Panc1 (cell line): ENCODE data around the gene SGIP1. TPM values are rescaled to one million over a fixed set of nuclear protein-coding genes. Genes with fewer than 3 reads are reported as not detected.

Experiments
- ATAC-seq: fragments of 200-7000 bp; cut with Tn5 transposase; 2 replicates; pipeline ENCODE4 v1.9.1; 2020; ENCODE audit warnings: mild to moderate bottlenecking, moderate library complexity
- BruUV-seq: library from RNA; stranded (reverse); fragments of 400-500 nt; replicated peaks from 2 replicates; lab custom pipeline; 2021; lab: Mats Ljungman, UMichigan
- CTCF ChIA-PET: fragments of 300-600 bp; sonication (Branson Sonifier 250); formaldehyde crosslinking; loops from one replicate; lab custom pipeline; 2022; ENCODE audit warnings: antibody characterized with exemption; lab: Charles Lee
- POLR2A ChIA-PET: fragments of 300-600 bp; sonication (Branson Sonifier 250); formaldehyde crosslinking; loops from one replicate; lab custom pipeline; 2022; ENCODE audit warnings: antibody characterized with exemption; lab: Charles Lee
- DNase-seq: peaks from one replicate; pipeline ENCODE4 v3.0.0-alpha.2; 2010; ENCODE audit warnings: low read depth, low spot score
- H3K27ac ChIP-seq: 2 replicates; pipeline ENCODE4 v1.5.1; 2011; ENCODE audit warnings: mild to moderate bottlenecking, low read length, inconsistent platforms
- H3K27me3 ChIP-seq: fragments of 200-500 bp; sonication (Bioruptor generic); 2 replicates; pipeline ENCODE4 v1.6.0; 2014; ENCODE audit warnings: low read length, inconsistent platforms; ENCODE audit not compliant: control insufficient read depth, insufficient read depth
- H3K36me3 ChIP-seq: fragments of 200-500 bp; sonication (Bioruptor generic); 2 replicates; pipeline ENCODE4 v1.5.1; 2014; ENCODE audit warnings: inconsistent platforms, mild to moderate bottlenecking, low read length, moderate library complexity; ENCODE audit not compliant: control insufficient read depth, insufficient read depth
- H3K4me1 ChIP-seq: 2 replicates; pipeline ENCODE4 v1.5.1; 2011; ENCODE audit warnings: inconsistent platforms, mild to moderate bottlenecking, low read length, moderate library complexity; ENCODE audit not compliant: control insufficient read depth, insufficient read depth
- H3K4me3 ChIP-seq, 2 experiments: 2 replicates each; pipeline ENCODE4 v1.5.1; 2011 to 2012; ENCODE audit warnings: low read depth in 2 of 2, low read length in 2 of 2, mild to moderate bottlenecking in 2 of 2, inconsistent platforms in 1 of 2, moderate library complexity in 1 of 2
- H3K9me3 ChIP-seq: fragments of 200-500 bp; sonication (Bioruptor generic); 2 replicates; pipeline ENCODE4 v1.5.1; 2014; ENCODE audit warnings: low read depth, mild to moderate bottlenecking, inconsistent platforms, low read length, moderate library complexity; ENCODE audit not compliant: control insufficient read depth, insufficient read depth
- POLR2AphosphoS5 ChIP-seq: IDR thresholded peaks from 2 replicates; pipeline ENCODE4 v1.6.1; 2012; ENCODE audit warnings: mild to moderate bottlenecking, low read depth, low read length, moderate library complexity
- REST ChIP-seq, 2 experiments: IDR thresholded peaks; 2 replicates each; pipeline ENCODE4 v1.6.1; 2011 to 2012; ENCODE audit warnings: low read depth in 2 of 2, control low read depth in 1 of 2, low read length in 1 of 2, mild to moderate bottlenecking in 1 of 2, moderate library complexity in 1 of 2; ENCODE audit not compliant: insufficient read depth in 1 of 2
- SIN3A ChIP-seq: IDR thresholded peaks from 2 replicates; pipeline ENCODE4 v1.6.1; 2012; ENCODE audit warnings: low read depth, mild to moderate bottlenecking, low read length, moderate library complexity, borderline replicate concordance; ENCODE audit not compliant: insufficient read depth
- TCF7L2 ChIP-seq: IDR thresholded peaks from 2 replicates; pipeline ENCODE4 v1.6.1; 2011; ENCODE audit warnings: mild to moderate bottlenecking, low read depth, low read length, inconsistent platforms
- in situ Hi-C: cut with HindIII; loops from 2 replicates; pipeline ENCODE4 v1.10.0; 2016; ENCODE audit warnings: low sequenced_read_pairs, low pct_unique_long_range_greater_than_20kb
- intact Hi-C: fragments of 100-400 bp; cut with micrococcal nuclease; formaldehyde crosslinking; loops from one replicate; pipeline ENCODE4 v1.10.0; 2022; ENCODE audit not compliant: unreplicated experiment
- total RNA-seq: library from RNA; stranded (reverse); gene quantifications from one replicate; pipeline ENCODE4 v1.2.1, GENCODE V29; 2021; ENCODE audit not compliant: unreplicated experiment
- TF ChIP-seq, protein P1 (sequence below): fragments of 450-650 bp; IDR thresholded peaks from 2 replicates; pipeline ENCODE4 v1.5.1; 2017; ENCODE audit warnings: mild to moderate bottlenecking

Gene SGIP1
- total RNA-seq, 1 experiment from 2014 or later: 1.6 TPM

DNA sequence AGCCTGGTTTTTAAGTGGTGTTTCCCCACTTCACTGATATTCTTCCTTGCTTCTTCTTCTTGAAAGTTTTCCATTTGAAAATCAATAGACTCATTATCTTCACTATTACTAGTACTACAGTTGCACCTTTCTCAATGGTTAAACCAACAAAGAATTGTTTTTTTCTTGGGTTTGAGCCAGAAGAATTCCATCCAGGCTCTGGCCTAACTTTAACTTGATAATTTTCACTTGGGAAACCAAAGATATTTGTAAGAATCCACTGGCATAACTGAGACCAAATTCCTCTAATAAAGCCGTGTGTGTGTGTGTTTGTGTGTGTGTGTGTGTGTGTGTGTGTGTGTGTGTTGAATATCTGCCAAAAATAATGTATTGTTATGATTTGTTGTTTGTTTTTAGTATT is 103.2 kb downstream of the SGIP1 start:
- Histone ChIP-seq H3K4me3 (no peak overlapping the region), H3K9me3 (no peaks in the 10 kb centered on the region), H3K27me3 (no peaks in the 10 kb centered on the region), H3K36me3 (no peaks in the 10 kb centered on the region), H3K27ac (no peak overlapping the region), H3K4me1 (no peaks in the 10 kb centered on the region)
- intact Hi-C loops: no loop called here
- BruUV-seq: no TSS peak
- ATAC-seq (no peak), DNase-seq (no peak)
- TF ChIP-seq TCF7L2: no peak
- TF ChIP-seq, protein P1, sequence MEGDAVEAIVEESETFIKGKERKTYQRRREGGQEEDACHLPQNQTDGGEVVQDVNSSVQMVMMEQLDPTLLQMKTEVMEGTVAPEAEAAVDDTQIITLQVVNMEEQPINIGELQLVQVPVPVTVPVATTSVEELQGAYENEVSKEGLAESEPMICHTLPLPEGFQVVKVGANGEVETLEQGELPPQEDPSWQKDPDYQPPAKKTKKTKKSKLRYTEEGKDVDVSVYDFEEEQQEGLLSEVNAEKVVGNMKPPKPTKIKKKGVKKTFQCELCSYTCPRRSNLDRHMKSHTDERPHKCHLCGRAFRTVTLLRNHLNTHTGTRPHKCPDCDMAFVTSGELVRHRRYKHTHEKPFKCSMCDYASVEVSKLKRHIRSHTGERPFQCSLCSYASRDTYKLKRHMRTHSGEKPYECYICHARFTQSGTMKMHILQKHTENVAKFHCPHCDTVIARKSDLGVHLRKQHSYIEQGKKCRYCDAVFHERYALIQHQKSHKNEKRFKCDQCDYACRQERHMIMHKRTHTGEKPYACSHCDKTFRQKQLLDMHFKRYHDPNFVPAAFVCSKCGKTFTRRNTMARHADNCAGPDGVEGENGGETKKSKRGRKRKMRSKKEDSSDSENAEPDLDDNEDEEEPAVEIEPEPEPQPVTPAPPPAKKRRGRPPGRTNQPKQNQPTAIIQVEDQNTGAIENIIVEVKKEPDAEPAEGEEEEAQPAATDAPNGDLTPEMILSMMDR: no peak
- no peak for TF ChIP-seq REST (IDR thresholded peaks at IDR 0.05; ENCODE audit: insufficient read depth in 1 of 2, low read depth in 2 of 2, low read length in 1 of 2)
- TF ChIP-seq SIN3A: no peak
- TF ChIP-seq POLR2AphosphoS5: no peak
- in situ Hi-C loops: no loop called here
- ChIA-PET CTCF (no interaction called here), POLR2A (no interaction called here)

- ChIA-PET POLR2A (no interaction called here), CTCF (no interaction called here)
- H3K27ac ChIP-seq: no peak overlapping the region
- no peaks in the 10 kb centered on the region for H3K4me1 ChIP-seq
- intact Hi-C loops (no loop called here), in situ Hi-C loops (no loop called here)
- no TSS peak for BruUV-seq
- no peaks in the 10 kb centered on the region for H3K27me3 ChIP-seq
- no peak for TF ChIP-seq REST (IDR thresholded peaks at IDR 0.05; ENCODE audit: insufficient read depth in 1 of 2, low read depth in 2 of 2, low read length in 1 of 2)
- TF ChIP-seq, protein P1: no peak
- no peak for TF ChIP-seq POLR2AphosphoS5
- TF ChIP-seq TCF7L2: no peak
- TF ChIP-seq SIN3A: no peak
- DNase-seq (no peak), ATAC-seq (no peak)
- H3K4me3 ChIP-seq: no peak overlapping the region
- H3K36me3 ChIP-seq: no peaks in the 10 kb centered on the region
- H3K9me3 ChIP-seq: no peaks in the 10 kb centered on the region
Observed at GRCh38 chr1:66641891-66642473, 108.0 kb downstream of the SGIP1 start.
